OCI-LY3 (cell line): ENCODE results near the gene LYPD6.

Source experiments
- CTCF ChIP-seq: fragments of 200-600, 300-600 bp; sonication (generic); IDR thresholded peaks from 2 replicates; pipeline ENCODE4 v1.5.1; 2014; ENCODE audit warnings: antibody characterized with exemption, low read length, low read depth
- EZH2phosphoT487 ChIP-seq: fragments of 200-600 bp; shearing (Covaris generic); IDR thresholded peaks from 2 replicates; pipeline ENCODE4 v1.6.1; 2018; ENCODE audit warnings: antibody characterized with exemption, mixed run types, low read depth

- TF ChIP-seq CTCF = no peak
- TF ChIP-seq EZH2phosphoT487 = no peak
These were observed 83.1 kb downstream of the LYPD6 start for GRCh38 chr2:149413487-149413886.
